ENCODE measurements around the gene ARHGAP6.

DNA sequence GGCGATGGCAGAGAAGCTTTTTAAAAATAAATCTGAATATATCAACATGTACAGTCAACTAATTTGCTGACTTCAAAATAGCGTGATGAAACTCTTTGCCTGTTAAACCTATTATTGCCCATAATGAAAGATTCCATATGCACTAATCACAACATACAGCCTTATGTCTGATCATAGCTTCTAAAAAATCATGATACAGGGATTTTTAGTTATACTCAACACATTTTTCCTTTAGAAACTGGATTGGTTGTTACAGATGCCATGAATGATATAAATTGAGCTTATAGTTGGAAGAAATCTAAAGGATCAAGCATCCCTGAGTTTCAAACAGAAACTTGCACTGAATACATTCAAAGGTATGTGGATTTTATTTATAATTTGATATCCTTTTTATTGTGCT, 372.6 kb downstream of the ARHGAP6 start, which contains the start of gene AMELX:
- TF ChIP-seq, protein P1, sequence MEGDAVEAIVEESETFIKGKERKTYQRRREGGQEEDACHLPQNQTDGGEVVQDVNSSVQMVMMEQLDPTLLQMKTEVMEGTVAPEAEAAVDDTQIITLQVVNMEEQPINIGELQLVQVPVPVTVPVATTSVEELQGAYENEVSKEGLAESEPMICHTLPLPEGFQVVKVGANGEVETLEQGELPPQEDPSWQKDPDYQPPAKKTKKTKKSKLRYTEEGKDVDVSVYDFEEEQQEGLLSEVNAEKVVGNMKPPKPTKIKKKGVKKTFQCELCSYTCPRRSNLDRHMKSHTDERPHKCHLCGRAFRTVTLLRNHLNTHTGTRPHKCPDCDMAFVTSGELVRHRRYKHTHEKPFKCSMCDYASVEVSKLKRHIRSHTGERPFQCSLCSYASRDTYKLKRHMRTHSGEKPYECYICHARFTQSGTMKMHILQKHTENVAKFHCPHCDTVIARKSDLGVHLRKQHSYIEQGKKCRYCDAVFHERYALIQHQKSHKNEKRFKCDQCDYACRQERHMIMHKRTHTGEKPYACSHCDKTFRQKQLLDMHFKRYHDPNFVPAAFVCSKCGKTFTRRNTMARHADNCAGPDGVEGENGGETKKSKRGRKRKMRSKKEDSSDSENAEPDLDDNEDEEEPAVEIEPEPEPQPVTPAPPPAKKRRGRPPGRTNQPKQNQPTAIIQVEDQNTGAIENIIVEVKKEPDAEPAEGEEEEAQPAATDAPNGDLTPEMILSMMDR (CRISPR knock-in tag; IDR thresholded peaks at IDR 0.05), result no peak
- TF ChIP-seq ZHX1 (CRISPR knock-in tag; IDR thresholded peaks at IDR 0.05; ENCODE audit: low read depth), result no peak
- TF ChIP-seq ZSCAN29 (CRISPR knock-in tag; conservative IDR thresholded peaks at IDR 0.05), result no peak
- no peak for TF ChIP-seq ZSCAN9 (CRISPR knock-in tag; IDR thresholded peaks at IDR 0.05; ENCODE audit: borderline replicate concordance)
- no peak for TF ChIP-seq ZNF629 (CRISPR knock-in tag; conservative IDR thresholded peaks at IDR 0.05)
- no peak for TF ChIP-seq NR3C1 (CRISPR knock-in tag; IDR thresholded peaks at IDR 0.05)
- TF ChIP-seq ATF3 (CRISPR knock-in tag; IDR thresholded peaks at IDR 0.05), result no peak
- no peak for TF ChIP-seq SYNCRIP (IDR thresholded peaks at IDR 0.05; ENCODE audit: insufficient read depth, low read depth, low read length)
- no peak for TF ChIP-seq ZNF512B (CRISPR knock-in tag; IDR thresholded peaks at IDR 0.05; ENCODE audit: borderline replicate concordance)
- TF ChIP-seq, protein P2, sequence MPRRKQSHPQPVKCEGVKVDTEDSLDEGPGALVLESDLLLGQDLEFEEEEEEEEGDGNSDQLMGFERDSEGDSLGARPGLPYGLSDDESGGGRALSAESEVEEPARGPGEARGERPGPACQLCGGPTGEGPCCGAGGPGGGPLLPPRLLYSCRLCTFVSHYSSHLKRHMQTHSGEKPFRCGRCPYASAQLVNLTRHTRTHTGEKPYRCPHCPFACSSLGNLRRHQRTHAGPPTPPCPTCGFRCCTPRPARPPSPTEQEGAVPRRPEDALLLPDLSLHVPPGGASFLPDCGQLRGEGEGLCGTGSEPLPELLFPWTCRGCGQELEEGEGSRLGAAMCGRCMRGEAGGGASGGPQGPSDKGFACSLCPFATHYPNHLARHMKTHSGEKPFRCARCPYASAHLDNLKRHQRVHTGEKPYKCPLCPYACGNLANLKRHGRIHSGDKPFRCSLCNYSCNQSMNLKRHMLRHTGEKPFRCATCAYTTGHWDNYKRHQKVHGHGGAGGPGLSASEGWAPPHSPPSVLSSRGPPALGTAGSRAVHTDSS (CRISPR knock-in tag; conservative IDR thresholded peaks at IDR 0.05), result no peak

All from HepG2 (cell line).